ENCODE data around the gene GMPPA. TPM values are rescaled to one million over a fixed set of nuclear protein-coding genes. Genes with fewer than 3 reads are reported as not detected.

GMPPA gene
- total and polyA plus RNA-seq, 9 of the 15 experiments (the other 6 are each of a cell fraction or from before 2014, with no cell fraction given): 7.0 to 101 (median 66.7) TPM

DNA sequence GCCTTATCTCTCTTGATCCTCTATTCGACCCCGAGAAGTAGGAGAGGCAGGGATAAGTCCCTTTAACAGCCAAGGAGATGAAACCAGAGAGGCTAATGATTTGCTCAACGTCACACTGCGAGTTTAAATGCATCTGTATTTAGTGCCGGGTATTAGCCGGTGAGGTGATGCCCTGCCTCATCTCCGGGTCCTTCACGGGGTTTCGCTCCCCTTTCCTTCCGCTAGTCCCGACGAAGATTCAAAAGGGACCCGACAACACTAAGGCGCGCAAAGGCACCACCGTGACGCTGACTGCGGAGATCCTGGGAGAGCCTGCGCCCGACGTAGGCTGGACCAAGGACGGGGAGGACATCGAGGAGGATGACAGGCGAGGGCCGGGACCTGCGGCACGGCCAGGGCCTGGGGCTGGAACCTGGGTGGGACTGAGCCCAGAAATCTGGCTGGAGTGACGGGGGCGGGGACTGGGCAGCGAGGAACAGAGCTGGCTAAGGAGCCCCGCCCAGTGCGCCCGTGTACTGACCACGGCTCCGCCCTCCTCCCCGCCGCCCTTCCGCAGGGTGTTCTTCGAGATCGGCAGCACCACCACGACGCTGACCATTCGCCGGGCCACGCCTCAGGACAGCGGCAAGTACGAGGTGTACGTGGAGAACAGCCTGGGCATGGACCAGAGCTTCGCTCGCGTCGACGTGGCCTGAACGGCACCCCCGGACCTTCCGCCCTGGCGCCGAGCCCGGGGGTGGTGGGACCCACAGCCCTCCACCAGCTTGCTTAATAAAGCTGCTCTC, 1.0 kb upstream of the GMPPA start (continued):
- TF ChIP-seq, protein P1, sequence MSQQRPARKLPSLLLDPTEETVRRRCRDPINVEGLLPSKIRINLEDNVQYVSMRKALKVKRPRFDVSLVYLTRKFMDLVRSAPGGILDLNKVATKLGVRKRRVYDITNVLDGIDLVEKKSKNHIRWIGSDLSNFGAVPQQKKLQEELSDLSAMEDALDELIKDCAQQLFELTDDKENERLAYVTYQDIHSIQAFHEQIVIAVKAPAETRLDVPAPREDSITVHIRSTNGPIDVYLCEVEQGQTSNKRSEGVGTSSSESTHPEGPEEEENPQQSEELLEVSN (IDR thresholded peaks at IDR 0.05; ENCODE audit: borderline replicate concordance in 1 of 2, extremely low read depth in 1 of 2, insufficient read depth in 1 of 2, insufficient read length in 1 of 2, low read depth in 1 of 2, low read length in 1 of 2, poor library complexity in 1 of 2, severe bottlenecking in 1 of 2): peak; percentile 70 to 72
- TF ChIP-seq ESRRA (IDR thresholded peaks at IDR 0.05; ENCODE audit: borderline replicate concordance, low read depth) (no peak), LARP7 (IDR thresholded peaks at IDR 0.05) (peak; percentile 77; the same call in 1 of the 2 replicates), ZNF431 (CRISPR knock-in tag; IDR thresholded peaks at IDR 0.05) (no peak), ZNF24 (IDR thresholded peaks at IDR 0.05) (no peak), ZKSCAN1 (IDR thresholded peaks at IDR 0.05; ENCODE audit: low read depth, low read length) (no peak), FOXA3 (CRISPR knock-in tag; conservative IDR thresholded peaks at IDR 0.05 in 1 of 2, IDR thresholded peaks at IDR 0.05 in 1 of 2) (no peak), FOS (IDR thresholded peaks at IDR 0.05; ENCODE audit: extremely low read depth, insufficient read length) (no peak), BCL6 (CRISPR knock-in tag; IDR thresholded peaks at IDR 0.05) (no peak), HSF4 (CRISPR knock-in tag; IDR thresholded peaks at IDR 0.05; ENCODE audit: borderline replicate concordance) (no peak), HMG20A (CRISPR knock-in tag; conservative IDR thresholded peaks at IDR 0.05) (no peak), SRSF1 (IDR thresholded peaks at IDR 0.05; ENCODE audit: low read depth, low read length) (no peak), PHB (CRISPR knock-in tag; IDR thresholded peaks at IDR 0.05) (no peak), SMC3 (conservative IDR thresholded peaks at IDR 0.05; ENCODE audit: insufficient read depth, low read depth, low read length) (no peak), MED1 (CRISPR knock-in tag; IDR thresholded peaks at IDR 0.05; ENCODE audit: borderline replicate concordance) (no peak), ADNP (tag; IDR thresholded peaks at IDR 0.05) (no peak), SIX5 (IDR thresholded peaks at IDR 0.05; ENCODE audit: borderline replicate concordance in 1 of 2, insufficient read depth in 1 of 2, low read depth in 1 of 2, low read length in 2 of 2) (no peak), MCM3 (IDR thresholded peaks at IDR 0.05) (no peak), MTA3 (IDR thresholded peaks at IDR 0.05; ENCODE audit: borderline replicate concordance) (0 out of 2 replicates have a peak, but pooled peaks have one; percentile 76), ZNF175 (CRISPR knock-in tag; IDR thresholded peaks at IDR 0.05; ENCODE audit: low read depth) (no peak), ZNF830 (CRISPR knock-in tag; IDR thresholded peaks at IDR 0.05) (no peak), ZNF311 (CRISPR knock-in tag; IDR thresholded peaks at IDR 0.05) (no peak), HOXB6 (CRISPR knock-in tag; IDR thresholded peaks at IDR 0.05; ENCODE audit: borderline replicate concordance) (no peak), ZNF354B (CRISPR knock-in tag; IDR thresholded peaks at IDR 0.05) (no peak), GABPB2 (CRISPR knock-in tag; conservative IDR thresholded peaks at IDR 0.05) (no peak), ZNF77 (CRISPR knock-in tag; IDR thresholded peaks at IDR 0.05) (no peak), GTF2A2 (tag; IDR thresholded peaks at IDR 0.05) (no peak), MAFG (tag; conservative IDR thresholded peaks at IDR 0.05) (no peak), ATF7 (IDR thresholded peaks at IDR 0.05) (no peak)
- TF ChIP-seq, protein P2, sequence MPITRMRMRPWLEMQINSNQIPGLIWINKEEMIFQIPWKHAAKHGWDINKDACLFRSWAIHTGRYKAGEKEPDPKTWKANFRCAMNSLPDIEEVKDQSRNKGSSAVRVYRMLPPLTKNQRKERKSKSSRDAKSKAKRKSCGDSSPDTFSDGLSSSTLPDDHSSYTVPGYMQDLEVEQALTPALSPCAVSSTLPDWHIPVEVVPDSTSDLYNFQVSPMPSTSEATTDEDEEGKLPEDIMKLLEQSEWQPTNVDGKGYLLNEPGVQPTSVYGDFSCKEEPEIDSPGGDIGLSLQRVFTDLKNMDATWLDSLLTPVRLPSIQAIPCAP (CRISPR knock-in tag; IDR thresholded peaks at IDR 0.05; ENCODE audit: borderline replicate concordance): no peak

Measured in K562 (cell line).